MM.1S (cell line): Measurements from ENCODE around the gene C11orf91.

Source experiments
- DNase-seq: peaks from one replicate; pipeline ENCODE4 v3.0.0-alpha.2; 2015
- H2AFZ ChIP-seq: fragments of 300-600 bp; sonication (generic); 2 replicates; pipeline ENCODE4 v1.6.0; 2016; ENCODE audit warnings: antibody characterized with exemption, low read length
- H3F3A ChIP-seq: fragments of 300-600 bp; sonication (generic); 2 replicates; pipeline ENCODE4 v1.6.1; 2016; ENCODE audit warnings: mild to moderate bottlenecking, antibody characterized with exemption, low read length, moderate library complexity, mixed read lengths; ENCODE audit not compliant: insufficient read depth
- H3K27ac ChIP-seq: fragments of 300-600 bp; sonication (generic); 2 replicates; pipeline ENCODE4 v1.5.1; 2016; ENCODE audit warnings: mild to moderate bottlenecking, low read length
- H3K27me3 ChIP-seq: fragments of 300-600 bp; sonication (generic); replicated peaks from 2 replicates; pipeline ENCODE4 v1.6.0; 2016; ENCODE audit warnings: low read length; ENCODE audit not compliant: insufficient read depth
- H3K36me3 ChIP-seq: fragments of 300-600 bp; sonication (generic); replicated peaks from 2 replicates; pipeline ENCODE4 v1.6.1; 2016; ENCODE audit warnings: mild to moderate bottlenecking, low read length, mixed read lengths; ENCODE audit not compliant: insufficient read depth
- H3K4me1 ChIP-seq: fragments of 300-600 bp; sonication (generic); 2 replicates; pipeline ENCODE4 v1.6.1; 2016; ENCODE audit warnings: low read length, mixed read lengths
- H3K4me2 ChIP-seq: fragments of 300-600 bp; sonication (generic); 2 replicates; pipeline ENCODE4 v1.6.0; 2016; ENCODE audit warnings: low read depth, low read length
- H3K4me3 ChIP-seq: fragments of 300-600 bp; sonication (generic); 2 replicates; pipeline ENCODE4 v1.5.1; 2016; ENCODE audit warnings: low read length, mixed read lengths
- H3K79me2 ChIP-seq: fragments of 300-600 bp; sonication (generic); 2 replicates; pipeline ENCODE4 v1.6.1; 2016; ENCODE audit warnings: mixed run types, low read length, mixed read lengths
- H3K9ac ChIP-seq: fragments of 300-600 bp; sonication (generic); 2 replicates; pipeline ENCODE4 v1.6.1; 2016; ENCODE audit warnings: low read length, mixed read lengths
- H3K9me2 ChIP-seq: fragments of 300-600 bp; sonication (generic); replicated peaks from 2 replicates; pipeline ENCODE4 v1.6.1; 2016; ENCODE audit warnings: mild to moderate bottlenecking, low read length, mixed read lengths; ENCODE audit not compliant: insufficient read depth
- H3K9me3 ChIP-seq: fragments of 300-600 bp; sonication (generic); replicated peaks from 2 replicates; pipeline ENCODE4 v1.6.1; 2016; ENCODE audit warnings: mild to moderate bottlenecking, low read length, mixed read lengths; ENCODE audit not compliant: insufficient read depth
- H4K20me1 ChIP-seq: fragments of 300-600 bp; sonication (generic); 2 replicates; pipeline ENCODE4 v1.6.1; 2016; ENCODE audit warnings: mild to moderate bottlenecking, low read length, moderate library complexity, mixed read lengths; ENCODE audit not compliant: insufficient read depth
- EZH2 ChIP-seq: fragments of 300-600 bp; sonication (generic); optimal IDR thresholded peaks from 2 replicates; pipeline ENCODE3; 2017; ENCODE audit warnings: low read depth, mild to moderate bottlenecking, antibody characterized with exemption, low read length, mixed read lengths
- EZH2phosphoT487 ChIP-seq: fragments of 300-600 bp; sonication (generic); IDR thresholded peaks from 2 replicates; pipeline ENCODE4 v1.6.1; 2018; ENCODE audit warnings: antibody characterized with exemption, low read length
- TF ChIP-seq, protein P1 (sequence below): fragments of 300-600 bp; sonication (generic); IDR thresholded peaks from 2 replicates; pipeline ENCODE4 v1.5.1; 2016; ENCODE audit warnings: antibody characterized with exemption, low read length, mixed read lengths

Gene C11orf91

GRCh38 chr11:33704240-33705002, 3.8 kb upstream of the C11orf91 start:
- H3K4me1 ChIP-seq: peaks cover 40% of the 10 kb centered on the region
- DNase-seq: no peak

GRCh38 chr11:33703788-33704187, 3.2 kb upstream of the C11orf91 start:
- H2AFZ ChIP-seq: no peak overlapping the region
- no peak for DNase-seq
- no peaks in the 10 kb centered on the region for H3K9me3 ChIP-seq
- H3F3A ChIP-seq: peaks cover 28% of the 10 kb centered on the region
- TF ChIP-seq EZH2 (no peak), EZH2phosphoT487 (no peak)
- TF ChIP-seq, protein P1, sequence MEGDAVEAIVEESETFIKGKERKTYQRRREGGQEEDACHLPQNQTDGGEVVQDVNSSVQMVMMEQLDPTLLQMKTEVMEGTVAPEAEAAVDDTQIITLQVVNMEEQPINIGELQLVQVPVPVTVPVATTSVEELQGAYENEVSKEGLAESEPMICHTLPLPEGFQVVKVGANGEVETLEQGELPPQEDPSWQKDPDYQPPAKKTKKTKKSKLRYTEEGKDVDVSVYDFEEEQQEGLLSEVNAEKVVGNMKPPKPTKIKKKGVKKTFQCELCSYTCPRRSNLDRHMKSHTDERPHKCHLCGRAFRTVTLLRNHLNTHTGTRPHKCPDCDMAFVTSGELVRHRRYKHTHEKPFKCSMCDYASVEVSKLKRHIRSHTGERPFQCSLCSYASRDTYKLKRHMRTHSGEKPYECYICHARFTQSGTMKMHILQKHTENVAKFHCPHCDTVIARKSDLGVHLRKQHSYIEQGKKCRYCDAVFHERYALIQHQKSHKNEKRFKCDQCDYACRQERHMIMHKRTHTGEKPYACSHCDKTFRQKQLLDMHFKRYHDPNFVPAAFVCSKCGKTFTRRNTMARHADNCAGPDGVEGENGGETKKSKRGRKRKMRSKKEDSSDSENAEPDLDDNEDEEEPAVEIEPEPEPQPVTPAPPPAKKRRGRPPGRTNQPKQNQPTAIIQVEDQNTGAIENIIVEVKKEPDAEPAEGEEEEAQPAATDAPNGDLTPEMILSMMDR: no peak
- no peaks in the 10 kb centered on the region for H3K9me2 ChIP-seq
- H3K9ac ChIP-seq: no peak overlapping the region
- H4K20me1 ChIP-seq: no peaks in the 10 kb centered on the region
- no peak overlapping the region for H3K4me3 ChIP-seq
- H3K27ac ChIP-seq: no peak overlapping the region
- H3K4me1 ChIP-seq: peaks cover 34% of the 10 kb centered on the region
- peaks cover 5% of the 10 kb centered on the region; the same call in 1 of the 2 replicates for H3K36me3 ChIP-seq
- H3K4me2 ChIP-seq: no peak overlapping the region
- H3K27me3 ChIP-seq: no peaks in the 10 kb centered on the region
- H3K79me2 ChIP-seq: peaks cover 32% of the 10 kb centered on the region

More at GRCh38 chr11:33704240-33705002, 3.8 kb upstream of the C11orf91 start:
- H3K9me2 ChIP-seq: no peaks in the 10 kb centered on the region
- no peaks in the 10 kb centered on the region for H3K9me3 ChIP-seq
- H3K4me2 ChIP-seq: no peak overlapping the region
- peaks cover 34% of the 10 kb centered on the region for H3F3A ChIP-seq
- TF ChIP-seq, protein P1: no peak
- no peak for TF ChIP-seq EZH2phosphoT487
- TF ChIP-seq EZH2: no peak
- no peak overlapping the region for H3K9ac ChIP-seq
- H3K79me2 ChIP-seq: peaks cover 33% of the 10 kb centered on the region
- peaks cover 5% of the 10 kb centered on the region; the same call in 1 of the 2 replicates for H3K36me3 ChIP-seq
- H3K4me3 ChIP-seq: no peak overlapping the region
- no peak overlapping the region for H2AFZ ChIP-seq
- no peaks in the 10 kb centered on the region for H3K27me3 ChIP-seq
- no peaks in the 10 kb centered on the region for H4K20me1 ChIP-seq
- H3K27ac ChIP-seq: no peak overlapping the region

GRCh38 chr11:33703234-33703633, 2.6 kb upstream of the C11orf91 start:
- H3K4me3 ChIP-seq: no peak overlapping the region
- no peak overlapping the region for H2AFZ ChIP-seq
- peaks cover 29% of the 10 kb centered on the region for H3K4me1 ChIP-seq
- H3K9me3 ChIP-seq: no peaks in the 10 kb centered on the region
- no peak for DNase-seq
- H3K79me2 ChIP-seq: peaks cover 29% of the 10 kb centered on the region
- H4K20me1 ChIP-seq: no peaks in the 10 kb centered on the region
- H3K27me3 ChIP-seq: no peaks in the 10 kb centered on the region
- no peak overlapping the region for H3K4me2 ChIP-seq
- H3K36me3 ChIP-seq: peaks cover 5% of the 10 kb centered on the region; the same call in 1 of the 2 replicates
- H3K9me2 ChIP-seq: no peaks in the 10 kb centered on the region
- no peak overlapping the region for H3K27ac ChIP-seq
- TF ChIP-seq, protein P1: no peak
- TF ChIP-seq EZH2 (no peak), EZH2phosphoT487 (no peak)
- H3F3A ChIP-seq: peaks cover 23% of the 10 kb centered on the region
- no peak overlapping the region for H3K9ac ChIP-seq
